Activated CD4-positive, alpha-beta T cell treated with anti-CD3 and anti-CD28 coated beads, Interleukin-2, amount 50 U/mL, for 16 hours (primary cell): Measurements from ENCODE around the gene DNAH1.
A peak's percentile ranks its signal among the peaks of the same experiment; 100 is the strongest.
"Not testable (repeated sequence)": the region's sequence is repeated elsewhere in the genome, so short reads cannot be mapped to it uniquely, and the experiment has no call there.

Experiments used
- DNase-seq: peaks from one replicate; pipeline ENCODE4 v3.0.0-alpha.2; 2020

The DNAH1 gene

GRCh38 chr3:52315977-52316764 is at the start of gene DNAH1:
TSS of gene DNAH1 (plus strand) at chr3:52316319. CDS start at chr3:52322443, 6,124 bp downstream.
- DNase-seq = no peak

GRCh38 chr3:52268036-52268435 is 48.1 kb upstream of the DNAH1 start:
- DNase-seq = no peak

- no peak for DNase-seq
Measured at GRCh38 chr3:52269776-52270175, 46.3 kb upstream of the DNAH1 start.

- no peak for DNase-seq
Measured at GRCh38 chr3:52270252-52270754, 45.8 kb upstream of the DNAH1 start.

GRCh38 chr3:52272172-52272571 is 43.9 kb upstream of the DNAH1 start:
- DNase-seq = not testable (repeated sequence)

GRCh38 chr3:52272831-52273230 is 43.3 kb upstream of the DNAH1 start:
- DNase-seq = no peak

- DNase-seq = not testable (repeated sequence)
Measured at GRCh38 chr3:52274781-52275180, 41.3 kb upstream of the DNAH1 start.

GRCh38 chr3:52277071-52277964 is 38.8 kb upstream of the DNAH1 start:
- peak; percentile 83 for DNase-seq

GRCh38 chr3:52277972-52278509 is 38.1 kb upstream of the DNAH1 start:
- peak; percentile 61 for DNase-seq

- DNase-seq = peak; percentile 97
Measured at GRCh38 chr3:52278510-52279069, 37.5 kb upstream of the DNAH1 start, which contains the start of gene WDR82. TSS of gene WDR82 (minus strand) at chr3:52278649. CDS start at chr3:52278361, 288 bp downstream.

GRCh38 chr3:52279596-52279995 is 36.5 kb upstream of the DNAH1 start:
- no peak for DNase-seq

- no peak for DNase-seq
Measured at GRCh38 chr3:52280050-52280461, 36.1 kb upstream of the DNAH1 start.

GRCh38 chr3:52281981-52282801 is 33.9 kb upstream of the DNAH1 start:
- DNase-seq = peak; percentile 63

GRCh38 chr3:52283306-52283705 is 32.8 kb upstream of the DNAH1 start:
- no peak for DNase-seq

GRCh38 chr3:52284051-52284450 is 32.1 kb upstream of the DNAH1 start:
- not testable (repeated sequence) for DNase-seq

GRCh38 chr3:52286777-52287110 is 29.4 kb upstream of the DNAH1 start:
- no peak for DNase-seq

GRCh38 chr3:52288674-52289073 is 27.4 kb upstream of the DNAH1 start:
- DNase-seq = no peak

GRCh38 chr3:52289338-52289746 is 26.8 kb upstream of the DNAH1 start:
- no peak for DNase-seq

GRCh38 chr3:52289747-52290595 is 26.1 kb upstream of the DNAH1 start:
- no peak for DNase-seq

- DNase-seq = no peak
Measured at GRCh38 chr3:52290596-52291507, 25.3 kb upstream of the DNAH1 start.
